Measurements from ENCODE around the gene PHLDA2.

DNA sequence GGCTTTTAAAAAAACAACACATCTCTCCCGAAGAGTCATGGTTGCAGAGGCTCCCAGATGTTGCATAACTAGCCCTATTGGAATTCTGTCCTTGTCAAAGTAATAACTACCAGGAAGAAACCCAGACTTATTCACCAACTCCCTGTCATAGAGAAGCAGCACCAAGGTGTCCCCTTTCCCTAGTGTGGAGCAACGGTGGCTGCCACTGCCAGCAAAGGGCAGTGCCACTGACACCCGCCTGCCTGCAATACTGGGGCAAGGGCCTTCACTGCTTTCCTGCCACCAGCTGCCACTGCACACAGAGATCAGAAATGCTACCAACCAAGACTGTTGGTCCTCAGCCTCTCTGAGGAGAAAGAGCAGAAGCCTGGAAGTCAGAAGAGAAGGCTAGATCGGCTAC lies 35.6 kb upstream of the PHLDA2 start:
- TF ChIP-seq, protein P1, sequence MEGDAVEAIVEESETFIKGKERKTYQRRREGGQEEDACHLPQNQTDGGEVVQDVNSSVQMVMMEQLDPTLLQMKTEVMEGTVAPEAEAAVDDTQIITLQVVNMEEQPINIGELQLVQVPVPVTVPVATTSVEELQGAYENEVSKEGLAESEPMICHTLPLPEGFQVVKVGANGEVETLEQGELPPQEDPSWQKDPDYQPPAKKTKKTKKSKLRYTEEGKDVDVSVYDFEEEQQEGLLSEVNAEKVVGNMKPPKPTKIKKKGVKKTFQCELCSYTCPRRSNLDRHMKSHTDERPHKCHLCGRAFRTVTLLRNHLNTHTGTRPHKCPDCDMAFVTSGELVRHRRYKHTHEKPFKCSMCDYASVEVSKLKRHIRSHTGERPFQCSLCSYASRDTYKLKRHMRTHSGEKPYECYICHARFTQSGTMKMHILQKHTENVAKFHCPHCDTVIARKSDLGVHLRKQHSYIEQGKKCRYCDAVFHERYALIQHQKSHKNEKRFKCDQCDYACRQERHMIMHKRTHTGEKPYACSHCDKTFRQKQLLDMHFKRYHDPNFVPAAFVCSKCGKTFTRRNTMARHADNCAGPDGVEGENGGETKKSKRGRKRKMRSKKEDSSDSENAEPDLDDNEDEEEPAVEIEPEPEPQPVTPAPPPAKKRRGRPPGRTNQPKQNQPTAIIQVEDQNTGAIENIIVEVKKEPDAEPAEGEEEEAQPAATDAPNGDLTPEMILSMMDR (IDR thresholded peaks at IDR 0.05): no peak
- TF ChIP-seq POLR2A (IDR thresholded peaks at IDR 0.05): no peak
